Measurements from ENCODE around the gene CLOCK.

GRCh38 chr4:55437356-55437796 lies 109.3 kb downstream of the CLOCK start:
- TF ChIP-seq CTCF (IDR thresholded peaks at IDR 0.05) (no peak), POLR2A (IDR thresholded peaks at IDR 0.05) (no peak)

Data from adrenal gland (tissue), 5 donors.